Activated naive CD8-positive, alpha-beta T cell (primary cell): ENCODE data around the gene BAIAP2.

ENCODE experiments used
- H3K27ac Mint-ChIP-seq: one replicate; pipeline ENCODE4 v1.8.0; 2021; ENCODE audit warnings: mixed read lengths
- H3K27me3 Mint-ChIP-seq: one replicate; pipeline ENCODE4 v1.8.0; 2021; ENCODE audit warnings: mixed read lengths
- H3K36me3 Mint-ChIP-seq: one replicate; pipeline ENCODE4 v1.8.0; 2021; ENCODE audit warnings: mixed read lengths
- H3K4me1 Mint-ChIP-seq: one replicate; pipeline ENCODE4 v1.8.0; 2021; ENCODE audit warnings: low read depth, mixed read lengths
- H3K4me3 Mint-ChIP-seq: one replicate; pipeline ENCODE4 v1.8.0; 2021; ENCODE audit warnings: mild to moderate bottlenecking, mixed read lengths
- H3K9me3 Mint-ChIP-seq: one replicate; pipeline ENCODE4 v1.8.0; 2021; ENCODE audit warnings: low read depth, mixed read lengths

The BAIAP2 gene

GRCh38 chr17:81115219-81115618, 80.3 kb downstream of the BAIAP2 start:
- Mint-ChIP-seq H3K36me3 (no peaks in the 10 kb centered on the region), H3K4me1 (no peaks in the 10 kb centered on the region), H3K4me3 (no peak overlapping the region), H3K27ac (no peak overlapping the region), H3K27me3 (no peaks in the 10 kb centered on the region), H3K9me3 (no peaks in the 10 kb centered on the region)

- Mint-ChIP-seq H3K36me3 (no peaks in the 10 kb centered on the region), H3K4me1 (no peaks in the 10 kb centered on the region), H3K9me3 (no peaks in the 10 kb centered on the region), H3K4me3 (no peak overlapping the region), H3K27ac (no peak overlapping the region), H3K27me3 (no peaks in the 10 kb centered on the region)
Observed at GRCh38 chr17:81115749-81116464, 81.0 kb downstream of the BAIAP2 start.

GRCh38 chr17:81116704-81117103, 81.8 kb downstream of the BAIAP2 start:
- Mint-ChIP-seq H3K36me3 (no peaks in the 10 kb centered on the region), H3K27ac (no peak overlapping the region), H3K27me3 (no peaks in the 10 kb centered on the region), H3K4me1 (no peaks in the 10 kb centered on the region), H3K4me3 (no peak overlapping the region), H3K9me3 (no peaks in the 10 kb centered on the region)

- H3K4me3 Mint-ChIP-seq: no peak overlapping the region
- no peak overlapping the region for H3K27ac Mint-ChIP-seq
Observed at GRCh38 chr17:81117672-81118198, 82.8 kb downstream of the BAIAP2 start.

GRCh38 chr17:81118308-81119221, 83.6 kb downstream of the BAIAP2 start:
- H3K27ac Mint-ChIP-seq: no peak overlapping the region
- peak overlapping the region; percentile 37 for H3K4me3 Mint-ChIP-seq
- H3K27me3 Mint-ChIP-seq: no peaks in the 10 kb centered on the region
- H3K36me3 Mint-ChIP-seq: no peaks in the 10 kb centered on the region
- no peaks in the 10 kb centered on the region for H3K9me3 Mint-ChIP-seq
- no peaks in the 10 kb centered on the region for H3K4me1 Mint-ChIP-seq

More at GRCh38 chr17:81117672-81118198, 82.8 kb downstream of the BAIAP2 start:
- Mint-ChIP-seq H3K36me3 (no peaks in the 10 kb centered on the region), H3K27me3 (no peaks in the 10 kb centered on the region), H3K9me3 (no peaks in the 10 kb centered on the region), H3K4me1 (no peaks in the 10 kb centered on the region)

- H3K9me3 Mint-ChIP-seq: no peaks in the 10 kb centered on the region
- H3K27ac Mint-ChIP-seq: no peak overlapping the region
- no peaks in the 10 kb centered on the region for H3K36me3 Mint-ChIP-seq
- peak overlapping the region; percentile 49 for H3K4me3 Mint-ChIP-seq
- no peaks in the 10 kb centered on the region for H3K27me3 Mint-ChIP-seq
- no peaks in the 10 kb centered on the region for H3K4me1 Mint-ChIP-seq
Observed at GRCh38 chr17:81119223-81120148, 84.5 kb downstream of the BAIAP2 start.

- Mint-ChIP-seq H3K27me3 (no peaks in the 10 kb centered on the region), H3K4me3 (no peak overlapping the region), H3K4me1 (no peaks in the 10 kb centered on the region), H3K36me3 (no peaks in the 10 kb centered on the region), H3K27ac (no peak overlapping the region), H3K9me3 (no peaks in the 10 kb centered on the region)
Observed at GRCh38 chr17:81120149-81120484, 85.2 kb downstream of the BAIAP2 start.

- no peaks in the 10 kb centered on the region for H3K9me3 Mint-ChIP-seq
- no peaks in the 10 kb centered on the region for H3K36me3 Mint-ChIP-seq
- H3K27ac Mint-ChIP-seq: no peak overlapping the region
- H3K4me3 Mint-ChIP-seq: no peak overlapping the region
- H3K27me3 Mint-ChIP-seq: no peaks in the 10 kb centered on the region
- no peaks in the 10 kb centered on the region for H3K4me1 Mint-ChIP-seq
Observed at GRCh38 chr17:81120695-81121621, 86.0 kb downstream of the BAIAP2 start.

- Mint-ChIP-seq H3K9me3 (no peaks in the 10 kb centered on the region), H3K36me3 (no peaks in the 10 kb centered on the region), H3K27ac (no peak overlapping the region), H3K4me3 (no peak overlapping the region), H3K27me3 (no peaks in the 10 kb centered on the region), H3K4me1 (no peaks in the 10 kb centered on the region)
Observed at GRCh38 chr17:81121841-81122733, 87.1 kb downstream of the BAIAP2 start.

GRCh38 chr17:81123052-81124048, 88.4 kb downstream of the BAIAP2 start:
- H3K27me3 Mint-ChIP-seq: no peaks in the 10 kb centered on the region
- no peaks in the 10 kb centered on the region for H3K9me3 Mint-ChIP-seq
- no peak overlapping the region for H3K27ac Mint-ChIP-seq
- H3K4me3 Mint-ChIP-seq: no peak overlapping the region
- no peaks in the 10 kb centered on the region for H3K36me3 Mint-ChIP-seq
- no peaks in the 10 kb centered on the region for H3K4me1 Mint-ChIP-seq

GRCh38 chr17:81124377-81124776, 89.4 kb downstream of the BAIAP2 start:
- Mint-ChIP-seq H3K4me3 (no peak overlapping the region), H3K36me3 (no peaks in the 10 kb centered on the region), H3K4me1 (no peaks in the 10 kb centered on the region), H3K9me3 (no peaks in the 10 kb centered on the region), H3K27me3 (no peaks in the 10 kb centered on the region), H3K27ac (no peak overlapping the region)

- H3K27me3 Mint-ChIP-seq: no peaks in the 10 kb centered on the region
- H3K27ac Mint-ChIP-seq: no peak overlapping the region
- H3K36me3 Mint-ChIP-seq: no peaks in the 10 kb centered on the region
- no peak overlapping the region for H3K4me3 Mint-ChIP-seq
- H3K4me1 Mint-ChIP-seq: no peaks in the 10 kb centered on the region
- H3K9me3 Mint-ChIP-seq: no peaks in the 10 kb centered on the region
Observed at GRCh38 chr17:81125573-81126081, 90.7 kb downstream of the BAIAP2 start.
